ENCODE measurements around the gene PLCB1. TPM values are rescaled to one million over a fixed set of nuclear protein-coding genes. Genes with fewer than 3 reads are reported as not detected.

Gene PLCB1
- total RNA-seq, 3 donors from 2014 or later, result 7.2 to 50.7 (median 8.8) TPM

GRCh38 chr20:8690074-8690473, 558.0 kb downstream of the PLCB1 start:
- intact Hi-C loops (cut with DNase I, micrococcal nuclease), result no loop called here
- TF ChIP-seq, protein P1, sequence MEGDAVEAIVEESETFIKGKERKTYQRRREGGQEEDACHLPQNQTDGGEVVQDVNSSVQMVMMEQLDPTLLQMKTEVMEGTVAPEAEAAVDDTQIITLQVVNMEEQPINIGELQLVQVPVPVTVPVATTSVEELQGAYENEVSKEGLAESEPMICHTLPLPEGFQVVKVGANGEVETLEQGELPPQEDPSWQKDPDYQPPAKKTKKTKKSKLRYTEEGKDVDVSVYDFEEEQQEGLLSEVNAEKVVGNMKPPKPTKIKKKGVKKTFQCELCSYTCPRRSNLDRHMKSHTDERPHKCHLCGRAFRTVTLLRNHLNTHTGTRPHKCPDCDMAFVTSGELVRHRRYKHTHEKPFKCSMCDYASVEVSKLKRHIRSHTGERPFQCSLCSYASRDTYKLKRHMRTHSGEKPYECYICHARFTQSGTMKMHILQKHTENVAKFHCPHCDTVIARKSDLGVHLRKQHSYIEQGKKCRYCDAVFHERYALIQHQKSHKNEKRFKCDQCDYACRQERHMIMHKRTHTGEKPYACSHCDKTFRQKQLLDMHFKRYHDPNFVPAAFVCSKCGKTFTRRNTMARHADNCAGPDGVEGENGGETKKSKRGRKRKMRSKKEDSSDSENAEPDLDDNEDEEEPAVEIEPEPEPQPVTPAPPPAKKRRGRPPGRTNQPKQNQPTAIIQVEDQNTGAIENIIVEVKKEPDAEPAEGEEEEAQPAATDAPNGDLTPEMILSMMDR (IDR thresholded peaks at IDR 0.05), result no peak
- Histone ChIP-seq H3K9me3 (peaks cover 13% of the 10 kb centered on the region), H3K4me3 (no peak overlapping the region), H3K4me1 (ENCODE audit: low read depth) (no peaks in the 10 kb centered on the region), H3K36me3 (ENCODE audit: low read depth) (no peaks in the 10 kb centered on the region)
- ATAC-seq (no peak), DNase-seq (no peak)

DNA sequence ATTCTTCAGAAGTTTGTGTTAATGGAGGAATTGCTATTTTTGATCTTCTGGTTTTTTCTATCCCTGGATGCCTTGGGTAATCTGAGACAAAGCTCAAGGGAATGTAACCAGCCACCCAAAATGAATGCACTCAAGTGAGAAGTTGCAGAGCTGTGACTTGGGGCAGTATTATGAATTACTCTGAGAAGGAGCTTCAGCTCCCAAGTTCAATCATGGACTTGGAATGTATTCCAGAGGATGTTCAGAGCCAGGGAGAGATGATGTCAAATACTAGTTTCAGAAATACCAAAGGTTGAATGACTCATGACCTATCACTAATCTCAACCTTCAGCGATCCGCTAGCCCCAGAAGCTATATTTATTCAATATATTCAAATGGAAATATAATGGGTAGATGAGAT, 561.6 kb downstream of the PLCB1 start:
- Histone ChIP-seq H3K4me3 (no peak overlapping the region), H3K9me3 (peaks cover 13% of the 10 kb centered on the region), H3K36me3 (ENCODE audit: low read depth) (no peaks in the 10 kb centered on the region), H3K4me1 (ENCODE audit: low read depth) (no peaks in the 10 kb centered on the region)
- ATAC-seq, result no peak
- TF ChIP-seq, protein P1 (IDR thresholded peaks at IDR 0.05), result no peak
- intact Hi-C loops (cut with DNase I, micrococcal nuclease), result no loop called here
- DNase-seq, result no peak

DNA sequence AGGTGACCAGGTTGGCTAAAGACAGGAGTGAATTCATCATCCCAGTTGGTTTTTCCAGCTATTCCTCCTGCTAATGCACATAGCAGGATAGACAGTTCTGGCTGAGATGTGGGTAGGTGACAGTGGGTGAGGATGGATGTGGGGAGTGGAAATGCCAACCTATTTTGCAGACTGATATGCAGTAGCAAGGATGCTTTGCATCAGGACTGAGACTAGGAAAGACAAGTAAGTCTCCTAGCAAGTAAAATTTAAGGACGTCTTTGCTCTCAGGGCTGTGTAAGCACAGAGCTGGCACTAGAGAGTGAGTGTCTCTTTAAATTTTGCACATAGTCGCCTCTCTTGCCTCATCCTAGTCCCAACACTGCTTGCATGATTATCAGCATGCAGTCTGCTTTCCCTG, 568.7 kb downstream of the PLCB1 start:
- ATAC-seq, result no peak
- H3K4me3 ChIP-seq, result no peak overlapping the region

DNA sequence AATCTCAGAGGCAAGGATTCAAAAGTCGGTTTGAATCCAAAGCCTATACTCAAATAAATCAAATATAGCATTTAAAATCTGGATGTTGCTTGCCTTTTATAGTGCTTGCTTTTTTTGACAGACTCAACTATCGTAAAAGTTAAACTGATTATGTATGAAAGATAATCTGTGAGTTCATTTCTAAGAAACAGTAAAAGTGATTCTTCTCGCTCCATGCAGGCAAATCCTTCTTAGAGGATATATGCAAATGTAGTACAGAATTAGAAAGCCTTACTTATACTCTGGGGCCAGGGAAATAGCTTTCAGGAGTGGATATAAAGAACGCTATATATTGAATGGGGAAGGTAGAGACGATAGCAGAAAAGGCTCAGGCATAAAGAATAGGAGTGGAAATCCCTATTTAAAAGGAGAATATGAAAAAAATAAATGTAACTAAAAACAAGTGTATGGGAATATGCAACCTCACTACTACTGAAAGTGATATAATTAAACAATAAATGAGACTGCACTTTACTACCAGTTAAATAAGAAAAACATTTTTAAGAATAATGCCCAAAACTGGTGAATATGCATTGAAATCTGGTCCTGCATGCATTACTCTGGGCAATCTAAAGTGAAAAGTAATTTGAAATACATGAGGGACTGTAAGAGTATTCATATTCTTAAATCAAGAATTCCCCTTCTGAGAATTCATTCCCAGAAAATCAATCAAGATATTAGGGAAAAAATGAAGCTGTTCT, 575.1 kb downstream of the PLCB1 start:
- intact Hi-C loops (cut with DNase I, micrococcal nuclease), result no loop called here
- H3K36me3 ChIP-seq (ENCODE audit: low read depth), result no peaks in the 10 kb centered on the region
- no peaks in the 10 kb centered on the region for H3K9me3 ChIP-seq
- H3K4me1 ChIP-seq (ENCODE audit: low read depth), result no peaks in the 10 kb centered on the region
- H3K4me3 ChIP-seq, result no peak overlapping the region
- DNase-seq (no peak), ATAC-seq (no peak)
- TF ChIP-seq, protein P1 (IDR thresholded peaks at IDR 0.05), result no peak

More for the DNA sequence above, 568.7 kb downstream of the PLCB1 start:
- TF ChIP-seq, protein P1 (IDR thresholded peaks at IDR 0.05), result no peak
- H3K9me3 ChIP-seq, result no peaks in the 10 kb centered on the region
- H3K4me1 ChIP-seq (ENCODE audit: low read depth), result no peaks in the 10 kb centered on the region
- no peaks in the 10 kb centered on the region for H3K36me3 ChIP-seq (ENCODE audit: low read depth)
- intact Hi-C loops (cut with DNase I, micrococcal nuclease), result no loop called here
- no peak for DNase-seq

DNA sequence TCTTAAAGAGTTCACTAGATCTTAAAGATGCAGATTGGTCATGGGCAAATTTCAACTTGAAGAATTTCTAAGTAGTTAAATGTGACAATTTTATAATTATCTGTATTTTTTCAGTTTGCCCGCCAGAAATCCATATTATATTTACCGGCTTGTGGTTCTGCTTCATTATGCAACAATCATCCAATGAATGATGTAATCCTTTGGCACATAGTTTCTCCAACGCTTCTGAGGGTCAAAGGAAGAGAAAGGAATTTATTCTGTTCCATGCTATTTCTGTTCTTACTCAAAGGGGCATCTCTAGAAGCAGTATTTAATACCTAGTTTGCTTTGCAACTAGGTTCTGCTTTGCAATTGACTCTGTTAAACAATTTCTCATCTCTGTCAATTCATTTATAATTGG, 577.6 kb downstream of the PLCB1 start:
- TF ChIP-seq, protein P1 (IDR thresholded peaks at IDR 0.05), result no peak
- ATAC-seq (no peak), DNase-seq (no peak)
- H3K36me3 ChIP-seq (ENCODE audit: low read depth), result no peaks in the 10 kb centered on the region
- intact Hi-C loops (cut with DNase I, micrococcal nuclease), result loop anchor here in 1 of 2 donors (10.0 kb wide), 1 partner anchor 575 kb away; the partner anchor contains the start of gene PLCB1
- no peaks in the 10 kb centered on the region for H3K9me3 ChIP-seq
- H3K4me3 ChIP-seq, result no peak overlapping the region
- no peaks in the 10 kb centered on the region for H3K4me1 ChIP-seq (ENCODE audit: low read depth)

Measured in mucosa of descending colon (tissue), 3 donors.